Tibial artery (tissue), 4 donors: Measurements from ENCODE around the gene THEM5.

Experiments
- DNase-seq, 2 donors: peaks; one replicate each; pipeline ENCODE4 v3.0.0-alpha.2; 2019
- H3K27ac ChIP-seq, 2 donors: fragments of 200-600 bp; sonication (generic) in 1 of 2; 1 replicate in 1 of 2; 2 replicates in 1 of 2; pipeline ENCODE4 v1.5.1; 2018 to 2019; ENCODE audit warnings: mild to moderate bottlenecking in 1 of 2
- H3K27me3 ChIP-seq, 2 donors: fragments of 200-600 bp; sonication (generic) in 1 of 2; one replicate each; pipeline versions ENCODE4 v1.5.1 to v1.6.0; 2016 to 2019
- H3K36me3 ChIP-seq, 3 donors: fragments of 200-600 bp; sonication (generic) in 2 of 3; one replicate each; pipeline ENCODE4 v1.5.1; 2016 to 2019; ENCODE audit warnings: mild to moderate bottlenecking in 2 of 3
- H3K4me1 ChIP-seq, 4 donors: fragments of 200-600 bp; sonication (generic) in 2 of 4; 1 replicate in 3 of 4; 2 replicates in 1 of 4; pipeline ENCODE4 v1.5.1; 2016 to 2019
- H3K4me3 ChIP-seq, 2 donors: fragments of 200-600 bp; sonication (generic) in 1 of 2; 1 replicate in 1 of 2; 2 replicates in 1 of 2; pipeline ENCODE4 v1.5.1; 2018 to 2019; ENCODE audit warnings: mild to moderate bottlenecking in 2 of 2
- H3K9me3 ChIP-seq, 3 donors: fragments of 200-600 bp; sonication (generic) in 1 of 3; one replicate each; pipeline ENCODE4 v1.5.1; 2016 to 2019
- intact Hi-C: fragments of 100-400 bp; cut with DNase I; formaldehyde crosslinking; loops from one replicate; pipeline ENCODE4 v1.15.0; 2023; ENCODE audit warnings: low total_unique reads
- TF ChIP-seq, protein P1 (sequence below), 2 experiments: fragments of 200-600 bp in 1 of 2; fragments of 450-650 bp in 1 of 2; IDR thresholded peaks; one replicate each; pipeline ENCODE4 v1.5.1; 2017 to 2019; ENCODE audit warnings: antibody characterized with exemption in 2 of 2, mild to moderate bottlenecking in 1 of 2, moderate library complexity in 1 of 2

Gene THEM5

DNA sequence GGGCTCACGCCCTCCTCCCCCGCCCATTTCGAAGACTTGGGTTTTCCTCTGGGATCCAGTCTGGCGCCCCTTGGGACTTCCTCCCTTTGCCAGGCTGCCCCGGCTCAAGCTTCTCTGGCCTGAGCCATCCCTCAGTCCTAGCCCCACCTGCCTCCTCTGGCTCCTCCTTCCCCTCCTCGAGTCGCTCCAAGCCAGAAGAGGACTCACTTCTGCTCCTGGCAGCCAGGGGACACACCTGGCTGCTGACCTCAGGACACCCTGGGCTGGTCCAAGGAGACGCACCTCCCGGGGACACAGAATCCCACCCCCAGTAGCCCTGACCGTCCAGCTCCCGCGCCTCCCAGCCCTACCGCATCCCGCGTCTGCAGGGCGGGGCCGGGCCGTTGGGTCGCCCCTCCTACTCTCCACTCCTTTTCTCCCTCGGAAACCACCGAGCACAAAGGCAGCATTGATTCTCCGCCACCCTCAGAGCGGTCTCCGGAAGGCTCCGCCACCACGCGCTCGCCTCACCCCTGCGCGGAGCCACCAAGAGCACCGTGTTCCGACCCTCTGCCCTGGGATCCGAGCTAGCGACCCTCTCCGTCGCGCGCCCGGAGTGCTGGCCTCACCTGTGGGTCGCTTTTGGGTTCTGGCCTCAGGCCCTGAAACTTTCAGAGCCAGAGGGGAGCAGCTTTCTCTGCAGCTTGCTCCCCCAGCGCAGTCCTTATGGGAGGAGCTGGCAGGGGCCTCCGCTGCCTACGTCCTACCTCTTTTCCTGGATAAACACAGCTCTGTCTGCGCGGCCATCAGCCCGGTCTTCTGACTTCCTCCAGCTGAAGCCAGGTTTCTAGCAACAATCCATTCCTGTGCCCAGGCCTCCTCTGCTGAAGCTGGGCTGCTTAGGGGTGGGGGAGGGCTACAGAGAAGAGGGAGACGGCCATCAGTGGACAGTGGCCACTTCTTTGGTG is 13.8 kb downstream of the THEM5 start, which contains the start of gene C2CD4D:
C2CD4D (minus strand) TSS at position 364 of the 947 bp plus-strand sequence. CDS start 831 bp downstream, outside the sequence.
- intact Hi-C loops: no loop called here
- Histone ChIP-seq H3K27me3 (peaks cover 0 to 51% of the 10 kb centered on the region in 2 donors), H3K4me1 (peaks cover 0 to 32% (median 26%) of the 10 kb centered on the region in 4 donors), H3K27ac (no peak within 1 kb of the TSS), H3K4me3 (peak within 1 kb of the TSS; percentile 46 to 53), H3K36me3 (no peaks in the 10 kb centered on the region), H3K9me3 (no peaks in the 10 kb centered on the region)
- peak in 1 of 2 donors; percentile 19 for DNase-seq
- TF ChIP-seq, protein P1, sequence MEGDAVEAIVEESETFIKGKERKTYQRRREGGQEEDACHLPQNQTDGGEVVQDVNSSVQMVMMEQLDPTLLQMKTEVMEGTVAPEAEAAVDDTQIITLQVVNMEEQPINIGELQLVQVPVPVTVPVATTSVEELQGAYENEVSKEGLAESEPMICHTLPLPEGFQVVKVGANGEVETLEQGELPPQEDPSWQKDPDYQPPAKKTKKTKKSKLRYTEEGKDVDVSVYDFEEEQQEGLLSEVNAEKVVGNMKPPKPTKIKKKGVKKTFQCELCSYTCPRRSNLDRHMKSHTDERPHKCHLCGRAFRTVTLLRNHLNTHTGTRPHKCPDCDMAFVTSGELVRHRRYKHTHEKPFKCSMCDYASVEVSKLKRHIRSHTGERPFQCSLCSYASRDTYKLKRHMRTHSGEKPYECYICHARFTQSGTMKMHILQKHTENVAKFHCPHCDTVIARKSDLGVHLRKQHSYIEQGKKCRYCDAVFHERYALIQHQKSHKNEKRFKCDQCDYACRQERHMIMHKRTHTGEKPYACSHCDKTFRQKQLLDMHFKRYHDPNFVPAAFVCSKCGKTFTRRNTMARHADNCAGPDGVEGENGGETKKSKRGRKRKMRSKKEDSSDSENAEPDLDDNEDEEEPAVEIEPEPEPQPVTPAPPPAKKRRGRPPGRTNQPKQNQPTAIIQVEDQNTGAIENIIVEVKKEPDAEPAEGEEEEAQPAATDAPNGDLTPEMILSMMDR (IDR thresholded peaks at IDR 0.05): no peak

GRCh38 chr1:151839082-151839412 is 14.5 kb downstream of the THEM5 start:
- TF ChIP-seq, protein P1 (IDR thresholded peaks at IDR 0.05): no peak
- Histone ChIP-seq H3K4me3 (peak overlapping the region; percentile 46 to 53), H3K36me3 (no peaks in the 10 kb centered on the region), H3K9me3 (no peaks in the 10 kb centered on the region), H3K27me3 (peaks cover 0 to 54% of the 10 kb centered on the region in 2 donors), H3K4me1 (peaks cover 0 to 32% (median 26%) of the 10 kb centered on the region in 4 donors), H3K27ac (no peak overlapping the region)
- peak in 1 of 2 donors; percentile 14 for DNase-seq
- intact Hi-C loops: no loop called here

GRCh38 chr1:151838222-151839081 is 15.1 kb downstream of the THEM5 start:
- Histone ChIP-seq H3K4me1 (peaks cover 0 to 32% (median 26%) of the 10 kb centered on the region in 4 donors), H3K9me3 (no peaks in the 10 kb centered on the region), H3K27ac (no peak overlapping the region), H3K4me3 (peak overlapping the region; percentile 46 to 53), H3K27me3 (peaks cover 0 to 58% of the 10 kb centered on the region in 2 donors), H3K36me3 (no peaks in the 10 kb centered on the region)
- TF ChIP-seq, protein P1 (IDR thresholded peaks at IDR 0.05): no peak
- no peak for DNase-seq
- intact Hi-C loops: no loop called here

DNA sequence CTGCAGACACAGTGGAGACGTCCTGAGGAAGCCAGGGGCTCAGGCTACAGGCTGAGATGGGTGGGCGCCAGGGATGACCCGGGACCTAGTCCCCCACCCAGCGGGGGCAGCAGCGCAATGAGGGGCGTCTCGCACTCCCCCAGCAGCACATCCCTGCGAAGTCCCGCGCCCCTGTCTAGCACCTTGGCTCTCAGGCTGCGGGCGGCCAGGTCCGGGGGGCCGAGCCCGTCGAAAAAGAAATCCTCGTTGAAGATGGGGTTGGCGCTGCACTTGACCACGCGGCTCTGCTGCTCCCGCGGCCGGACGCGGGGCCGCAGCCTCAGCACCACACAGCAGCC is 15.7 kb downstream of the THEM5 start:
- Histone ChIP-seq H3K4me1 (peaks cover 0 to 32% (median 26%) of the 10 kb centered on the region in 4 donors), H3K4me3 (peak overlapping the region; percentile 46 to 53), H3K9me3 (no peaks in the 10 kb centered on the region), H3K36me3 (no peaks in the 10 kb centered on the region), H3K27me3 (peaks cover 0 to 62% of the 10 kb centered on the region in 2 donors), H3K27ac (no peak overlapping the region)
- intact Hi-C loops: no loop called here
- TF ChIP-seq, protein P1 (IDR thresholded peaks at IDR 0.05): no peak
- DNase-seq: no peak

- Histone ChIP-seq H3K4me1 (peaks cover 0 to 32% (median 26%) of the 10 kb centered on the region in 4 donors), H3K4me3 (no peak overlapping the region), H3K9me3 (no peaks in the 10 kb centered on the region), H3K27me3 (peaks cover 0 to 65% of the 10 kb centered on the region in 2 donors), H3K27ac (no peak overlapping the region), H3K36me3 (no peaks in the 10 kb centered on the region)
- no peak for DNase-seq
- TF ChIP-seq, protein P1 (IDR thresholded peaks at IDR 0.05): no peak
- intact Hi-C loops: no loop called here
Measured at GRCh38 chr1:151837197-151837596, 16.3 kb downstream of the THEM5 start.
